ENCODE data around the gene SREBF2. TPM values are rescaled to one million over a fixed set of nuclear protein-coding genes. Genes with fewer than 3 reads are reported as not detected.

SREBF2 gene
- total and polyA plus RNA-seq, 10 of the 15 experiments (the other 5 are each of a cell fraction or from before 2014, with no cell fraction given), result 2.4 to 177 (median 78.8) TPM

DNA sequence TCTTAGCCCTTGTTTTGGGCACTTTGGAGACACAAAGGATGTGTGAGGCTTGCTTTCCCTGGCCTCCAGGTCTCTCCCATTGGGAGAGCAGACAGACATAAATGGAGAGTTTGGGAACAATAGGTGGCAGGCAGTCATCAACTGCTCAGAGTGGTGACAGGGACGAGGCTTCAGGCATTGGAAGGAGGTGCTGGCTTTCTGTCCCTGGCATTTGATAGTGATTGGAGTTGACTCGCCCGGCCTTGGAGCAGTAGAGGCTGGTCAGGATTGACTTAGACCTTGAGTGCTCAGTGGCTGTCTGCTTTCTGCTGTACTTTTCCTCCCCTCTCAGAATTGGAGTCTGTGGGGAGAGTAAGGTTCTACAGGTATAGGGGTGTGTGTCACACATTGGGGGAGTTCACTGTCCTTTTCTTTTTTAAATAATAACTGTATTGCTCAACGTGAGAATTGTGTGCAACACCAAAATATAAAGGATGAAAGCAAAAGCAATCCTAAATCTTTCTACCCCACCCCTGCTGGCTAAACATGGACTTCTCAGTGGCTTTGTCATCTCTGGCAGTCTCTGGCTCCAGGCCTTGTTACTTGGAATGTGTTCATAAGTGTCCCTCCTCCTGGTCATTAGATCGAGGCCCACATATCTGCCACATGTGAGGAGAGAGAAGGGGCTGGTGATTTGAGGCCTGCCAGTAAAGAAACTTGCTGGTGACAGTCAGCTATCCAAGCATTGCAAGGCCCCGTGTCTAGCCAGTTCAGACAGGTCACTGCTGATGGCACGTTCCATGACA lies 60.9 kb downstream of the SREBF2 start:
- ATAC-seq (no peak), FAIRE-seq (no peak), DNase-seq (ENCODE audit: low read depth, low spot score) (no peak)
- H2AFZ ChIP-seq (ENCODE audit: control insufficient read depth, low read depth, low read length), result no peak overlapping the region
- no TSS peak for BruUV-seq (replicated peaks)
- H3K4me3 ChIP-seq, result no peak overlapping the region
- peaks cover 3% of the 10 kb centered on the region; the same call in 1 of the 2 replicates for H3K4me1 ChIP-seq (ENCODE audit: control insufficient read depth, insufficient read depth, low read length)
- intact Hi-C loops (cut with micrococcal nuclease; ENCODE audit: unreplicated experiment), result no loop called here
- H3K36me3 ChIP-seq (ENCODE audit: control insufficient read depth in 2 of 2, insufficient read depth in 2 of 2, low read length in 1 of 2), result peaks cover 44 to 53% of the 10 kb centered on the region in 2 experiments
- H3K9ac ChIP-seq (ENCODE audit: control insufficient read depth, insufficient read depth, low read length), result no peak overlapping the region
- H3K27me3 ChIP-seq (replicated peaks in 1 of 2; ENCODE audit: control insufficient read depth in 2 of 2, insufficient read depth in 2 of 2, low read length in 1 of 2), result no peaks in the 10 kb centered on the region
- ChIA-PET POLR2A (interaction anchor here (0.6 to 1.1 kb wide), 4 partner anchors 29 to 85 kb away, joined by 3 to 6 read pairs (median 3); no protein-coding TSS in a partner anchor), RAD21 (ENCODE audit: unreplicated experiment) (no interaction called here), CTCF (no interaction called here), SMC1A (ENCODE audit: uncharacterized antibody, unreplicated experiment) (interaction anchor here (0.9 to 1.1 kb wide), 2 partner anchors 23 to 47 kb away, joined by 3 to 4 read pairs; no protein-coding TSS in a partner anchor)
- H4K20me1 ChIP-seq (ENCODE audit: control insufficient read depth, insufficient read depth), result no peaks in the 10 kb centered on the region; the same call in 1 of the 2 replicates
- in situ Hi-C loops (cut with MboI), result no loop called here
- H3K4me2 ChIP-seq (ENCODE audit: control insufficient read depth, insufficient read depth), result no peak overlapping the region
- TF ChIP-seq SIN3A (IDR thresholded peaks at IDR 0.05; ENCODE audit: low read depth, low read length) (no peak), POLR2AphosphoS2 (IDR thresholded peaks at IDR 0.05; ENCODE audit: low read depth, low read length) (0 out of 2 replicates have a peak, but pooled peaks have one; percentile 2)
- WGBS (ENCODE audit: insufficient coverage, insufficient replicate concordance, low lambda C conversion rate, missing lambda C conversion rate), result 82% methylated on average over 7 of the region's 7 CpGs
- H3K9me3 ChIP-seq (replicated peaks; ENCODE audit: control insufficient read depth, insufficient read depth, low read length), result no peaks in the 10 kb centered on the region
- H3K27ac ChIP-seq (ENCODE audit: control insufficient read depth, insufficient read depth), result no peak overlapping the region
- no peaks in the 10 kb centered on the region; the same call in none of the 2 replicates for H3K79me2 ChIP-seq (ENCODE audit: control insufficient read depth, insufficient read depth, low read length)

GRCh38 chr22:41898645-41899044 lies 65.7 kb downstream of the SREBF2 start:
- ATAC-seq (no peak), DNase-seq (ENCODE audit: low read depth, low spot score) (no peak), FAIRE-seq (no peak)
- SMC1A ChIA-PET (ENCODE audit: uncharacterized antibody, unreplicated experiment), result interaction anchor here (1.1 to 1.5 kb wide), 2 partner anchors 23 to 36 kb away, joined by 4 read pairs; no protein-coding TSS in a partner anchor
- Histone ChIP-seq H3K9me3 (replicated peaks; ENCODE audit: control insufficient read depth, insufficient read depth, low read length) (no peaks in the 10 kb centered on the region), H3K4me1 (ENCODE audit: control insufficient read depth, insufficient read depth, low read length) (no peaks in the 10 kb centered on the region), H3K4me2 (ENCODE audit: control insufficient read depth, insufficient read depth) (no peak overlapping the region), H3K27me3 (replicated peaks in 1 of 2; ENCODE audit: control insufficient read depth in 2 of 2, insufficient read depth in 2 of 2, low read length in 1 of 2) (no peaks in the 10 kb centered on the region), H3K27ac (ENCODE audit: control insufficient read depth, insufficient read depth) (no peak overlapping the region), H4K20me1 (ENCODE audit: control insufficient read depth, insufficient read depth) (no peaks in the 10 kb centered on the region), H3K36me3 (ENCODE audit: control insufficient read depth in 2 of 2, insufficient read depth in 2 of 2, low read length in 1 of 2) (peaks cover 47 to 52% of the 10 kb centered on the region in 2 experiments; a peak in 3 of 4 replicates), H3K4me3 (no peak overlapping the region), H3K79me2 (ENCODE audit: control insufficient read depth, insufficient read depth, low read length) (no peaks in the 10 kb centered on the region), H2AFZ (ENCODE audit: control insufficient read depth, low read depth, low read length) (no peak overlapping the region), H3K9ac (ENCODE audit: control insufficient read depth, insufficient read depth, low read length) (no peak overlapping the region)
- in situ Hi-C loops (cut with MboI), result no loop called here
- POLR2A ChIA-PET, result interaction anchor here (1.4 kb wide), 1 partner anchor 9 kb away, joined by 3 read pairs; no protein-coding TSS in a partner anchor
- no TSS peak for BruUV-seq (replicated peaks)
- RAD21 ChIA-PET (ENCODE audit: unreplicated experiment), result no interaction called here
- 93% methylated on average over 11 of the region's 11 CpGs for WGBS (ENCODE audit: insufficient coverage, insufficient replicate concordance, low lambda C conversion rate, missing lambda C conversion rate)
- CTCF ChIA-PET, result no interaction called here
- TF ChIP-seq POLR2A (IDR thresholded peaks at IDR 0.05; ENCODE audit: low read depth, low read length) (peak; percentile 52; the same call in 1 of the 2 replicates), HDAC6 (IDR thresholded peaks at IDR 0.05; ENCODE audit: unreplicated experiment) (no peak)
- intact Hi-C loops (cut with micrococcal nuclease; ENCODE audit: unreplicated experiment), result no loop called here
